Occipital lobe (tissue), 2 donors: ENCODE data around the gene OR8B8. TPM values are rescaled to one million over a fixed set of nuclear protein-coding genes. Genes with fewer than 3 reads are reported as not detected.
"Not testable (repeated sequence)": the region's sequence is repeated elsewhere in the genome, so short reads cannot be mapped to it uniquely, and the experiment has no call there.

ENCODE experiments used
- DNase-seq: peaks from one replicate; lab custom pipeline; 2025; lab: John Stamatoyannopoulos, UW
- total RNA-seq: library from RNA; depleted of rRNA; stranded (reverse); fragments of >200 nt; gene quantifications from one replicate; pipeline ENCODE4 v1.2.3, GENCODE V29; 2014

Gene OR8B8, protein sequence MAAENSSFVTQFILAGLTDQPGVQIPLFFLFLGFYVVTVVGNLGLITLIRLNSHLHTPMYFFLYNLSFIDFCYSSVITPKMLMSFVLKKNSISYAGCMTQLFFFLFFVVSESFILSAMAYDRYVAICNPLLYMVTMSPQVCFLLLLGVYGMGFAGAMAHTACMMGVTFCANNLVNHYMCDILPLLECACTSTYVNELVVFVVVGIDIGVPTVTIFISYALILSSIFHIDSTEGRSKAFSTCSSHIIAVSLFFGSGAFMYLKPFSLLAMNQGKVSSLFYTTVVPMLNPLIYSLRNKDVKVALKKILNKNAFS
- not detected for total RNA-seq

DNA sequence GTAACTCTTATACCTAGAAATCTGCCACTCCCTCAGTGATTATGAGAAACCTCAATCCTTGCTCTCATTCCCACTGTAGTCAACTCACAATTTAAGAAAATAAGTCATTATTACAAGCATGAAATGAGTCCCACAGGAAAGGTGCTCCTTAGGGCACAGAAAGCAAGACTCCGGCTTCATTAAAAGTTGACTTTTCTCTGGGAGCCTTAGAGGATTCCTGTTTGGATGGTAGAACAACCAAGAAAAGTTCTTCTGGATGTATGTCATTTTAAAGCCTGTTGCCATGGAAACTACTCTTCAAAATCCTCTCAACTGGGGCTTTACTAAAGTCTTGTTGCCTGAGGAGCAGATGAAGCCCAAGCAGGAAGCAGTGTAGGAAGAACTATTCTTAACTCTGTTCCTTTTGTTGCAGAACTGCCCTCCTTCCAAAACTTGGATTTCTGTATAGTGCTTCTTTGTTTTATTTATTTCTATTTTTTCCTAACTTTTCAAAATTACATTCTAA is at the start of gene OR8B8:
TSS of gene OR8B8 (minus strand) at position 51 of the 505 bp plus-strand sequence. CDS start 4,611 bp downstream, outside the sequence.
- no peak for DNase-seq

DNA sequence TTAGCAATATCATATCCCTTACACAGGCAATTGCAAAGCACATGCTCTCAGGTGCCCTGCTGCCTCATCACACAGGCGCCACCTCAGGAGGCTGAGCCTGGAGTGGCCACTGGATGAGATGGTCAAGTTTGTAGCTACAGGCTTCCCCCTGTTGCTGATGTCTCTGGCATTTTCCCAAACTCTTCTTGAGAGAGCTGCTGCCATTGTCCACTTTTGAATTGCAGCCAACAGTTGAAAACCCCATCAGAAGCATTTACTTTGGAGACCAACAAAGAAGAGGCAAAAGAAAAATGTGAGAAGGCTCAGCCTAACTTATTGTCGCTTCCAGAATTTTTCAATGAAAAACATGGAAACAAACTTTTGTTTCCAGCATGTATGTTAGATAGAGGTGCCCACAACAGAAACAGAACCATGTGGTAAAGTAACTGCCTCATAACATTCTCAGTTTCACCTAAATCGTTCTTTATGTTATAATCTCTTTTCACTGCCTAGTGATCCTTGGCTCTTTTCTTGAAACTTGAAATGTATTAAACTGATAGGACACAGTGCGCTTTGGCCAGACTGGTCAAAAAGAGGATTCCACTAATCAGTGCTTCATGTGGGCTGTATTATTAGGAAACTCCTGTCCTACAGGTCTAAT is 47.6 kb upstream of the OR8B8 start:
- DNase-seq, result no peak

DNA sequence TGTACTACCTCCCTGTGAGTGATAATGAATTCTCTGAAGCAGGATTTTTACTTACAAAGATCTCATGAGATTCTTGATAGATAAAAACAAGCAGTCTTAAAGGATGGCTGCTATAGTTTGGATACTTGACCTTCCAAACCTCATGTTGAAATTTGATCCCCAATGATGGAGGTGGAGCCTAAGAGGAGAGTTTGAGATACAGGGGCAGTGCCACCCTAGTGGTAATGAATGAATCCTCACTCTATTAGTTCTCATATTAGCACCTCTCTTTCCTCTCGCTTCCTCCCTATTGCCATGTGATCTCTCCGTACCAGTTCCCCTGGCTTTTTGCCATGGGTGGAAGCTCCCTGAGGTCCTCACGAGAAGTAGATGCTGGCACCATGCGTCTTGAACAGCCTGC is 37.9 kb upstream of the OR8B8 start:
- no peak for DNase-seq

DNA sequence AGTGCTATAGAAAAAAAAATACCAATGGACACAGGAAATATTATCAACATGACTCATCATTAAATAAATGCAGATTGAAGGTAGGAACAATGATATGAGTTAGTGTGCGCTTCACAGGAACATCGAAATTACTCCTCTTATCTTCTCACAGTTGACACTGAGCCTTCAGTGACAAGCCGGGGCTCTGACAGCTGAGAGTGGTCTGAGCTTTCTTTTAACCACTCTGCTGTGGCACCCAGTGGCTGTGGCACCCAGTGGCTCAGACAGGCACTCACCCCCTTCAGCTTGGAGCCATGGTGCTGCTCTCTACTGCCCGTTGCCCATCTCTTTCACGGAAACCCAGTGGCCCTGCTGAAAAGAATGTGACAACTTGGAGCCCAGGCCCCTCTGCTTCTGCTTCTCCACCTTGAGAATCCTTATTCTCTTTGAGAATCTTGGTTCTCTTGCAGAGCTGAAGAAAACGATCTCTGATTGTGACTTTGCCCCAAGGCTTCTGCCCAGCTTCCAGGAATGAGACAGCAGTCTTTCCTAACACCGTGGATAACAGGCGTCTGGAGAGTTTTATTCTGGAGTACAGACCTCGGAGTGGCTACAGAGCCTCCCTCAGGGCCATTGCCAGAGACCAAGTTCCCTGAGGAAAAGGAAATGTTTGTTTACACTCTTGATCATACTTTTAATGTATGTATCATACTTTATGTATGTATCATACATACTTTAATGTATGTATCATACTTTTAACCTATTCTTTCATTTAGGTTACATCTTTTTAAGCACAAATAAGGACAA is 37.1 kb upstream of the OR8B8 start:
- DNase-seq, result no peak

DNA sequence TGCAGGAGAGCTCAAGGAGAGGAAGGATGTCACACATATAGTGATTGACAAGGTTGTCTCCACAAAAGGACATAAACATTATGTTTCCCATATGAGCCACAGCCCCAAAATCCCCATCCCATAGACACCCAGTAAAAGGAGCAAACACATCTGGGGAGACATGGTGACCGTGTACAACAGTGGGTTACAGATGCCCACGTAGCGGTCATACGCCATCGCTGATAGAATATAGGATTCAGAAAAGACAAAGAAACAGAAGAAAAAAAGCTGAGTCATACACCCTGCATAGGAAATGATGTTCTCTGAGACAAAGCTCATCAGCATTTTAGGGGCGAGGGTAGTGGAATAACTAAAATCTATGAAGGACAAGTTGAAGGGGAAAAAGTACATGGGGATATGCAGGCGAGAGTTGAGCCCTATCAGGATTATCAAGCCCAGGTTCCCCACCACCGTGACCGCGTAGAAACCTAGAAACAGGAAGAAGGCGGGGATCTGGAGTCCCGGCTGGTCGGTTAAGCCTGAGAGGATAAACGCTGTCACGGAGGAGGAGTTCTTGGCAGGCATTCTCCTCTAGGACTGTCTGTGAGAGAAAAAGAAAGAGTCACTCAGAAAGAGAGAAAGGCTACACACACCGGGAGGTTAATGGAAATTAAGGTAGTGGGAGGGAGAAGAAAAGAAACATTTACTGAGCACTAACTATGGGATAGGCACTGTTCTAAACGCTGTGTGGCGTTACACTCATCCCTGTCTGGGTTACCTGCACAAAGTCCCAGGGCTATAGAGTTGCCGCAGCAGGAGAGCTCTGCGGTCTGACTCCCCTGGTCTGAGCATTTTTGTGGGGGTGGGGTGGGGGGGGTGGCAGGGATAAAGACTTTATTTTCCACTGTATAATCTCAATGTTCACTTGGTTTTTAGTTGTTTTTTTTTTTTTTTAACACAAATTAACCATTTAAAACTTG is 36.1 kb upstream of the OR8B8 start:
- peak; percentile 41 for DNase-seq

- DNase-seq, result no peak
Observed at GRCh38 chr11:124479561-124479960, 34.1 kb upstream of the OR8B8 start.

DNA sequence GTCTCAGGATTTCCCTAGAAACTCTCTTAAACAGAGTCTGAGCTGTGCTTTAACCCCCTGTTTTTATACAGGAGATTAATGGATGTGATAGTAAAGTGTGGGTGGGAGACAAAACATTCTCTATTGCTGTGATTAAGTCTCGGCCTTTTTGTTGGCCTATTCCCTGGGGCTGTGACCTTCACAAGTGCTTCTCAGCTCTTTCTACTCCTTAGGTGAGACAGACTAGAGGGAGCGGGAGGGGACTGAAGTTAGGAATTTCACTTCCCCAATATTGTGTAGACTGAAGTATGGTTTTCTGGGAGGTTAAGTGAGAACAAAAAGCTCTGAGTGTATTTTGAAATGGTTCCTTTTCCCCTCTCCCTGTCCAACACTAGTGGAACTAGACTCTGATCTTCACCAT is 29.8 kb upstream of the OR8B8 start:
- no peak for DNase-seq

DNA sequence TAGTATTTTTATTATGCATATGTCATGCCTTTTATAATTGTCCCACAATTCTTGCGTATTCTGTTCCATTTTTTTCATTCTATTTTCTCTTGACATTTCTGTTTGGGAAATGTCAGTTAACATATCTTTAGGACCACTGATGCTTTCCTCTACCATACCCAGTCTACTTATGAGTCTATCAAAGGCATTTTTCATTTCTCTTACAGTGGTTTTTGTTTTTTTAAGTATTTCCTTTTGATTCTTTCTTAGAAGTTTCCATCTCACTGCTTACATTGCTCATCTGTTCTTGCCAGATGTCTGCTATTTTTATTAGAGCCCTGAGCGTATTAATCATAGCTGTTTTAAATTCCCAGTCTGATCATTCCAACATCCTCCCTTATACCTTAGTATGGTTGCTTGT is 29.3 kb upstream of the OR8B8 start:
- no peak for DNase-seq

GRCh38 chr11:124474079-124474478 is 28.6 kb upstream of the OR8B8 start:
- no peak for DNase-seq

DNA sequence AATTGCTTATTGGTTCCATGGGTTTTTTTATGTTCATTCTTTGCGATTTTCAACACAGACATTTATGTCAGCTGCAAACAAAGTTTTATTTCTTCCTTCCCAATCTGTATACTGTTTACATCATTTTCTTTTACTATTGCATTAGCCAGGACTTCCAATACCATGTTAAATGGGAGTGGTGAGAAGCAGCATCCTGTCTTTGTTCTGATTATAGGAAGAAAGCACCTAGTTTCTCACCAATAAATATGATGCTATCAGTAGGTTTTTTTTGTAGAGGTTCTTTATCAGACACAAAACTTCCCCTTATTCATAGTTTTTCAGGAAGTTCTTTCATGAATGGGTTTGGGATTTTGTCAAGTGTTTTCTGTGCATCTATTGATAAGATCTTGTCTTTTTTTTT is 28.0 kb upstream of the OR8B8 start:
- no peak for DNase-seq

DNA sequence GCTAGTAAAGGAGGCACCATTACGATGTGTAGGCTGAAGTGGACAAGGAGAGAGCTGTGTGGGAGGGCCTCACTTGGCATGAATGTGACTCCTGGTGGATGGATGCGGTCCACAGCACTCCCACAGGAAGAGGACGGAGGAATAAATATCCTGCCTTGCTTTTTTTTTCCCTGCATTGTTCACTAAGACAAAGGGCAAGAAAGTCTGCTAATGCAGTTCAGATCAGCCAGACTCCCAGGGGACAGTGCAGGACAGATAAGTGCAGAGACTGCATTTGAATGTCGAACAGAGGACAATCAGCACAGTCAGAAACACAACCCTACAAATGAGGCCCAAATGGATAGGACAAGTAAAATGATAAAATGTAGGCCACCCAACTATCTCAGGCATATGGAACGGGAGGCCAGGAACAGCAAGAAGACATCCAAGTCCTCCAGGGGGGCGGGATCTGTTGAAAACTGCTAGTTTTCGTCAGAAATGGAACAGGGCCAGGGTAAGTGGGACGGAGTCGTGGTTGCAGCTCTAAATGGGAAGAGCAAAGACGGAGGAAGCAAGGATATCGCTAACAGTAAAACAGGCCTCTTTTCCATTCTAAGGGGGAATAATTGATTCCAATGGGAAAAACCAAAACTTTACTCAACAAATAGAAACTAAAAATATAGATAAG is 25.2 kb upstream of the OR8B8 start:
- DNase-seq, result peak; percentile 42

DNA sequence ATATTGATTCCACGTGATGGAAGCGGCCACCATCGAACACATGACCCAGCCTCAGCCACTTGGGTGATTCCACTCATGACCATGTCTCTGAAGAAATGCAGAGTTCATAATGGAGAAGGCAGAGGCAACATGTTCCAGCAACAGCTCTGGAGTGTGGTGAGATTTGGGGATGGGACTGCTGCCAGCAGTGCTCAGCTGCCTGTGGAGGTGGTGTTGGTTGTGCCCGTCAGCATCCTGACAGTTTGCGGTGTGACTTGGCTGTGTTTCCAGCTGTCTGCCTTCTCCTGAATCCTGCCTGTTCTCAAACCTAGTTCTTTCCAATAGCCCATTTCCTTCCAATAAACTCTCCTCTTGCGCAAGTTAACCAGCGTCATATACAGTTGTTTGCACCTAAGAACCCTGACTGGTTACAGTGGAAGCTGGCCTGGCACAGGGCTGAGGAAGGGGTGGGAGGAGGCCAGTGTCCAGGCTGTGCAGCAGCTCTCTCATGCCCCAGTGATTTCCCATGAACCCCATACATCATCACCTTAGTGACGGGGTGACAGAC is 22.0 kb upstream of the OR8B8 start:
- peak; percentile 63 for DNase-seq

DNA sequence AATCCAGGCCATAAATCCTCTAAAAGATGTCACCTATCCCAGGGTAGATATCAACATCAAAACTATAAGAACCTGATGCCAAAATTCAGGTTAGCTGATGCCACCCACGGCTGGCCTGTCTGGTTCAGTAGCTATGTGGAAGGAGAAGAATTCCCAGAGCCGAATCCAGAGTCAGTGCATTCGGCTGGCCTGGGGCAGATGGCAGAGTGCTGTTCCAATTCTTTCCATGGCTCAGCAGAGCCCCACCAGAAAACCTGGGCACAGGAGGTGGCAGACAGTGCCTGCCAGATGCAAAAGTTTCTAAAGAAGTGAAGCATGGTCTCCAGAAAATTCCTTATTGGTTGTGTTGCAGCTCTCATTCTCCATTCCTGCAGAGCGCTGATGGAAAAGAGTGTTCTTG is 19.9 kb upstream of the OR8B8 start:
- DNase-seq, result no peak

GRCh38 chr11:124463990-124464389 is 18.5 kb upstream of the OR8B8 start:
- DNase-seq, result no peak

- DNase-seq, result no peak
Observed at GRCh38 chr11:124463324-124463723, 17.8 kb upstream of the OR8B8 start.

- DNase-seq, result no peak
Observed at GRCh38 chr11:124460459-124460858, 15.0 kb upstream of the OR8B8 start.

DNA sequence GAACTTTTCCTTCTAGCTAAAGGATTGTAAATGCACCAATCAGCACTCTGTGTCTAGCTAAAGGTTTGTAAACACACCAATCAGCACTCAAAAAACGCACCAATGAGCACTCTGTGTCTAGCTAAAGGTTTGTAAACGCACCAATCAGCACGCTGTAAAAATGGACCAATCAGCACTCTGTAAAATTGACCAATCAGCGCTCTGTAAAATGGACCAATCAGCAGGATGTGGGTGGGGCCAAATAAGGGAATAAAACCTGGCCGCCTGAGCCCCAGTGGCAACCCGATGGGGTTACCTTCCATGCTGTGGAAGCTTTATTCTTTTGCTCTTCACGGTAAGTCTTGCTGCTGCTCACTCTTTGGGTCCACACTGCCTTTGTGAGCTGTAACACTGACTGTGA is 13.9 kb upstream of the OR8B8 start:
- DNase-seq, result not testable (repeated sequence)

DNA sequence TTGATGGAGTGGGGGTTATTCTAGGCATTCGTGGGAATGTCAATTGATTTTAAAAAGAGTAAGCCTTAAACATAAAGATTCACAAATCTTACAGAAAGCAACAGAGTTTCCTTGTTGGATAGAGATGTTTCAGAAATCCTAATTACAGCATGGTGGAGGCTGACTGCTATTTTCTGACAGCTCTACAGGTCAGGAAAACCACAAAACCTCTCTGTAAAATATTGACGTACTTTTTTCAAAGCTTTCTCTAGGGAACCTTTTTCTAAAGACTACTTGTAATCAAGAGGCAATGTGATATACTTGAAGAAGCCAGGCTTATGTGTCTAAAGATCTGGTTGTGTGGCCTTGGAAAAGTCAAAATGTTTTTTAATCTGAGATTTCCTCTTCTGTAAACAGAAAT is 9.1 kb upstream of the OR8B8 start:
- DNase-seq, result no peak

DNA sequence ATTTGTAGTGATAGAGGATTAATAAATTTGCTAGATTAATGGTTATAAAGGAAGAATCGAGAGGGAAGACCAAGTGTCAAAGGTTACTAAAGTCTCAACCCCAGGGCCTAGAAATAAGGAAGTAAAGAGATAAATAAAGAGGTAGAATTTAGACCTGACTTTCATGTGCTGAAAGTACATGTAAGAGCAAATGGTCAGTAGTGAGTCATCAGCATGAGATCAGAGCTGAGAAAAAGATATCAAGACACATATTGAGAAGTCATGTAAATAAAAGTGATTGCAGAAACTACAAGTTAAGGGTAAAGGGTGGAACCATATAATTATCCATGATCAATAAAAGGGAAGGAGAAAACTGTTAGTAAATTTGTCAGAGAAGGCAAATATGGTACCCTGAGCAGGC is 1.4 kb upstream of the OR8B8 start:
- no peak for DNase-seq

GRCh38 chr11:124442847-124443246 is 2.6 kb downstream of the OR8B8 start:
- no peak for DNase-seq
